ENCODE measurements around the gene BCS1L.

GRCh38 chr2:218664653-218665052, 5.2 kb downstream of the BCS1L start:
- TF ChIP-seq CSDC2 (CRISPR knock-in tag; IDR thresholded peaks at IDR 0.05) (no peak), ZNF565 (CRISPR knock-in tag; conservative IDR thresholded peaks at IDR 0.05; ENCODE audit: low read depth) (no peak), RARB (CRISPR knock-in tag; IDR thresholded peaks at IDR 0.05) (no peak), POU6F1 (CRISPR knock-in tag; IDR thresholded peaks at IDR 0.05; ENCODE audit: borderline replicate concordance, low read depth) (no peak)
